GM12878 (cell line): Measurements from ENCODE around the gene DRD3. TPM values are rescaled to one million over a fixed set of nuclear protein-coding genes. Genes with fewer than 3 reads are reported as not detected.

Experiments
- ATAC-seq: fragments of 200-7000 bp; cut with Tn5 transposase; 3 replicates; pipeline ENCODE4 v1.9.1; 2020; ENCODE audit warnings: mild to moderate bottlenecking, moderate library complexity
- BruUV-seq: library from RNA; stranded (reverse); fragments of 400-500 nt; replicated peaks from 2 replicates; lab custom pipeline; 2021; lab: Mats Ljungman, UMichigan
- CTCF ChIA-PET: fragments of 300-600 bp; sonication (Branson Sonifier 250); formaldehyde crosslinking; extraction: SDS; loops from one replicate; lab custom pipeline; 2021; ENCODE audit warnings: inconsistent platforms; lab: Yijun Ruan, JAX
- POLR2A ChIA-PET: fragments of 350-600 bp; formaldehyde crosslinking; extraction: SDS; loops from one replicate; lab custom pipeline; 2021; ENCODE audit warnings: inconsistent platforms; lab: Charles Lee
- RAD21 ChIA-PET: fragments of 300-600 bp; sonication (Branson Sonifier 250); formaldehyde crosslinking; loops from one replicate; lab custom pipeline; 2023; ENCODE audit warnings: antibody characterized with exemption; ENCODE audit not compliant: unreplicated experiment; lab: Charles Lee
- SMC1A ChIA-PET: fragments of 300-600 bp; sonication (Branson Sonifier 250); formaldehyde crosslinking; loops from one replicate; lab custom pipeline; 2023; ENCODE audit not compliant: unreplicated experiment, uncharacterized antibody; lab: Charles Lee
- DNase-seq: peaks from one replicate; pipeline ENCODE4 v3.0.0-alpha.2; 2011; ENCODE audit warnings: low read depth, low spot score
- FAIRE-seq: peaks from 3 replicates; lab custom pipeline; 2011; peaks lifted over from hg19 to GRCh38; lab: Jason Lieb, UNC
- H2AFZ ChIP-seq: 2 replicates; pipeline ENCODE4 v1.6.0; 2011; ENCODE audit warnings: low read depth, low read length, control low read depth; ENCODE audit not compliant: control insufficient read depth
- H3K27ac ChIP-seq: 2 replicates; pipeline ENCODE4 v1.5.1; 2011; ENCODE audit warnings: control low read depth; ENCODE audit not compliant: control insufficient read depth, insufficient read depth
- H3K27me3 ChIP-seq, 2 experiments: replicated peaks in 1 of 2; 2 replicates each; pipeline versions ENCODE4 v1.6.0 to v1.6.1; 2011; ENCODE audit warnings: low read length in 1 of 2; ENCODE audit not compliant: control insufficient read depth in 2 of 2, insufficient read depth in 2 of 2
- H3K36me3 ChIP-seq, 2 experiments: 2 replicates each; pipeline ENCODE4 v1.5.1; 2011; ENCODE audit warnings: low read length in 1 of 2; ENCODE audit not compliant: control insufficient read depth in 2 of 2, insufficient read depth in 2 of 2
- H3K4me1 ChIP-seq: 2 replicates; pipeline ENCODE4 v1.6.1; 2011; ENCODE audit warnings: mild to moderate bottlenecking, low read length, moderate library complexity, mixed read lengths; ENCODE audit not compliant: control insufficient read depth, insufficient read depth
- H3K4me2 ChIP-seq: 2 replicates; pipeline ENCODE4 v1.6.0; 2011; ENCODE audit warnings: control low read depth; ENCODE audit not compliant: control insufficient read depth, insufficient read depth
- H3K4me3 ChIP-seq: fragments of 200-600 bp; sonication (generic); 2 replicates; pipeline ENCODE4 v1.5.1; 2016
- H3K79me2 ChIP-seq: 2 replicates; pipeline ENCODE4 v1.6.0; 2011; ENCODE audit warnings: low read length; ENCODE audit not compliant: control insufficient read depth, insufficient read depth
- H3K9ac ChIP-seq: 2 replicates; pipeline ENCODE4 v1.8.0; 2011; ENCODE audit warnings: low read length, control low read depth, mixed read lengths; ENCODE audit not compliant: control insufficient read depth, insufficient read depth
- H3K9me3 ChIP-seq: replicated peaks from 3 replicates; pipeline ENCODE4 v1.5.1; 2011; ENCODE audit warnings: mild to moderate bottlenecking, low read length; ENCODE audit not compliant: control insufficient read depth, insufficient read depth
- H4K20me1 ChIP-seq: 2 replicates; pipeline ENCODE4 v1.6.0; 2011; ENCODE audit not compliant: control insufficient read depth, insufficient read depth
- CUX1 ChIP-seq: IDR thresholded peaks from 2 replicates; pipeline ENCODE4 v1.6.1; 2012; ENCODE audit warnings: improper control_type of control experiment, low read depth, low read length; ENCODE audit not compliant: insufficient replicate concordance
- FOS ChIP-seq: IDR thresholded peaks from 3 replicates; pipeline ENCODE4 v1.6.1; 2011; ENCODE audit warnings: borderline replicate concordance; ENCODE audit not compliant: insufficient read length; ENCODE audit errors: extremely low read depth
- MXI1 ChIP-seq: fragments of 150-350 bp; IDR thresholded peaks from 2 replicates; pipeline ENCODE4 v1.6.1; 2011; ENCODE audit warnings: low read depth, mild to moderate bottlenecking, inconsistent platforms, low read length, improper control_type of control experiment
- NRF1 ChIP-seq: conservative IDR thresholded peaks from 2 replicates; pipeline ENCODE4 v1.6.1; 2011; ENCODE audit warnings: mild to moderate bottlenecking, low read depth, low read length, improper control_type of control experiment
- WGBS: methylation state at CpG from one replicate; pipeline ENCODE4 v1.1.6; 2016; ENCODE audit warnings: low lambda C conversion rate; ENCODE audit not compliant: insufficient replicate concordance, insufficient coverage; ENCODE audit errors: missing lambda C conversion rate; 5-methylcytosine and 5-hydroxymethylcytosine counted together
- in situ Hi-C: fragments of 300-500 bp; cut with MboI; formaldehyde crosslinking; loops from 9 replicates; pipeline ENCODE4 v1.14.3; 2018; ENCODE audit warnings: mixed read lengths
- intact Hi-C: fragments of 100-400 bp; cut with micrococcal nuclease; formaldehyde crosslinking; loops from one replicate; pipeline ENCODE4 v1.14.2; 2022; ENCODE audit not compliant: unreplicated experiment
- polyA plus RNA-seq, 11 experiments: library from polyadenylated mRNA; depleted of rRNA in 4 of 11; unstranded in 6 of 11; stranded (reverse) in 5 of 11; fragments of >200 nt; fragmentation: Nextera tagmentation in 4 of 11; fragmentation: Illumina TruSeq in 1 of 11; extraction: Ambion mirVana in 4 of 11; extraction: Trizol in 1 of 11; gene quantifications; 1 replicate in 1 of 11; 2 replicates in 10 of 11; pipeline versions ENCODE4 v1.2.1 to v1.2.3, GENCODE V29; 2011 to 2016; ENCODE audit warnings: inconsistent platforms in 2 of 11, missing spikeins in 2 of 11, low read depth in 1 of 11
- total RNA-seq, 4 experiments: library from RNA; depleted of rRNA in 3 of 4; stranded (reverse); fragments of >200 nt in 3 of 4; fragmentation: Illumina TruSeq in 1 of 4; extraction: Trizol in 1 of 4; gene quantifications; 2 replicates each; pipeline versions ENCODE4 v1.2.1 to v1.2.3, GENCODE V29; 2013 to 2021
- TF ChIP-seq, protein P1 (sequence below): fragments of 450-650 bp; IDR thresholded peaks from 2 replicates; pipeline ENCODE4 v1.6.1; 2017; ENCODE audit warnings: mild to moderate bottlenecking
- TF ChIP-seq, protein P2 (sequence below): fragments of 450-650 bp; IDR thresholded peaks from 2 replicates; pipeline ENCODE4 v1.6.1; 2017; ENCODE audit warnings: mild to moderate bottlenecking, moderate library complexity

The DRD3 gene
- total and polyA plus RNA-seq, 10 of the 15 experiments (the other 5 are each of a cell fraction or from before 2014, with no cell fraction given) = not detected

GRCh38 chr3:114086356-114086755, 92.5 kb downstream of the DRD3 start (continued):
- TF ChIP-seq, protein P1, sequence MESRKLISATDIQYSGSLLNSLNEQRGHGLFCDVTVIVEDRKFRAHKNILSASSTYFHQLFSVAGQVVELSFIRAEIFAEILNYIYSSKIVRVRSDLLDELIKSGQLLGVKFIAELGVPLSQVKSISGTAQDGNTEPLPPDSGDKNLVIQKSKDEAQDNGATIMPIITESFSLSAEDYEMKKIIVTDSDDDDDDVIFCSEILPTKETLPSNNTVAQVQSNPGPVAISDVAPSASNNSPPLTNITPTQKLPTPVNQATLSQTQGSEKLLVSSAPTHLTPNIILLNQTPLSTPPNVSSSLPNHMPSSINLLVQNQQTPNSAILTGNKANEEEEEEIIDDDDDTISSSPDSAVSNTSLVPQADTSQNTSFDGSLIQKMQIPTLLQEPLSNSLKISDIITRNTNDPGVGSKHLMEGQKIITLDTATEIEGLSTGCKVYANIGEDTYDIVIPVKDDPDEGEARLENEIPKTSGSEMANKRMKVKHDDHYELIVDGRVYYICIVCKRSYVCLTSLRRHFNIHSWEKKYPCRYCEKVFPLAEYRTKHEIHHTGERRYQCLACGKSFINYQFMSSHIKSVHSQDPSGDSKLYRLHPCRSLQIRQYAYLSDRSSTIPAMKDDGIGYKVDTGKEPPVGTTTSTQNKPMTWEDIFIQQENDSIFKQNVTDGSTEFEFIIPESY = no peak
- TF ChIP-seq, protein P2, sequence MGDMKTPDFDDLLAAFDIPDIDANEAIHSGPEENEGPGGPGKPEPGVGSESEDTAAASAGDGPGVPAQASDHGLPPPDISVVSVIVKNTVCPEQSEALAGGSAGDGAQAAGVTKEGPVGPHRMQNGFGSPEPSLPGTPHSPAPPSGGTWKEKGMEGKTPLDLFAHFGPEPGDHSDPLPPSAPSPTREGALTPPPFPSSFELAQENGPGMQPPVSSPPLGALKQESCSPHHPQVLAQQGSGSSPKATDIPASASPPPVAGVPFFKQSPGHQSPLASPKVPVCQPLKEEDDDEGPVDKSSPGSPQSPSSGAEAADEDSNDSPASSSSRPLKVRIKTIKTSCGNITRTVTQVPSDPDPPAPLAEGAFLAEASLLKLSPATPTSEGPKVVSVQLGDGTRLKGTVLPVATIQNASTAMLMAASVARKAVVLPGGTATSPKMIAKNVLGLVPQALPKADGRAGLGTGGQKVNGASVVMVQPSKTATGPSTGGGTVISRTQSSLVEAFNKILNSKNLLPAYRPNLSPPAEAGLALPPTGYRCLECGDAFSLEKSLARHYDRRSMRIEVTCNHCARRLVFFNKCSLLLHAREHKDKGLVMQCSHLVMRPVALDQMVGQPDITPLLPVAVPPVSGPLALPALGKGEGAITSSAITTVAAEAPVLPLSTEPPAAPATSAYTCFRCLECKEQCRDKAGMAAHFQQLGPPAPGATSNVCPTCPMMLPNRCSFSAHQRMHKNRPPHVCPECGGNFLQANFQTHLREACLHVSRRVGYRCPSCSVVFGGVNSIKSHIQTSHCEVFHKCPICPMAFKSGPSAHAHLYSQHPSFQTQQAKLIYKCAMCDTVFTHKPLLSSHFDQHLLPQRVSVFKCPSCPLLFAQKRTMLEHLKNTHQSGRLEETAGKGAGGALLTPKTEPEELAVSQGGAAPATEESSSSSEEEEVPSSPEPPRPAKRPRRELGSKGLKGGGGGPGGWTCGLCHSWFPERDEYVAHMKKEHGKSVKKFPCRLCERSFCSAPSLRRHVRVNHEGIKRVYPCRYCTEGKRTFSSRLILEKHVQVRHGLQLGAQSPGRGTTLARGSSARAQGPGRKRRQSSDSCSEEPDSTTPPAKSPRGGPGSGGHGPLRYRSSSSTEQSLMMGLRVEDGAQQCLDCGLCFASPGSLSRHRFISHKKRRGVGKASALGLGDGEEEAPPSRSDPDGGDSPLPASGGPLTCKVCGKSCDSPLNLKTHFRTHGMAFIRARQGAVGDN = no peak
- TF ChIP-seq NRF1 = no peak
- TF ChIP-seq MXI1 = no peak
- TF ChIP-seq FOS = no peak

- H3K4me3 ChIP-seq = no peak overlapping the region
- POLR2A ChIA-PET = no interaction called here
- H3K9me3 ChIP-seq = no peaks in the 10 kb centered on the region
- no peak overlapping the region for H3K9ac ChIP-seq
- RAD21 ChIA-PET = no interaction called here
- no peaks in the 10 kb centered on the region for H3K4me1 ChIP-seq
- in situ Hi-C loops (no loop called here), intact Hi-C loops (no loop called here)
- FAIRE-seq (no peak), DNase-seq (no peak), ATAC-seq (no peak)
- H3K36me3 ChIP-seq = peaks cover 15 to 24% of the 10 kb centered on the region in 2 experiments
- no peaks in the 10 kb centered on the region for H3K27me3 ChIP-seq
- no TSS peak for BruUV-seq
- CTCF ChIA-PET = no interaction called here
- H4K20me1 ChIP-seq = no peaks in the 10 kb centered on the region
- no peak overlapping the region for H3K4me2 ChIP-seq
- no peak overlapping the region for H2AFZ ChIP-seq
- WGBS = 91% methylated on average over 2 of the region's 2 CpGs
- SMC1A ChIA-PET = no interaction called here
- no peak overlapping the region for H3K27ac ChIP-seq
- no peaks in the 10 kb centered on the region for H3K79me2 ChIP-seq
- no peak for TF ChIP-seq CUX1
- TF ChIP-seq, protein P2 = no peak
Measured at GRCh38 chr3:114083112-114083511, 95.7 kb downstream of the DRD3 start.
